GM19035 (cell line): ENCODE data around the gene SH3RF3.
"Not testable (repeated sequence)": the region's sequence is repeated elsewhere in the genome, so short reads cannot be mapped to it uniquely, and the experiment has no call there.

ENCODE experiments used
- ATAC-seq: cut with Tn5 transposase; IDR thresholded peaks from one replicate; pipeline ENCODE4 v1.9.1; 2021; ENCODE audit not compliant: unreplicated experiment

The SH3RF3 gene

GRCh38 chr2:109528811-109529501, 400.0 kb downstream of the SH3RF3 start:
- no peak for ATAC-seq

- no peak for ATAC-seq
Measured at GRCh38 chr2:109529532-109530449, 400.8 kb downstream of the SH3RF3 start.

GRCh38 chr2:109530712-109531111, 401.7 kb downstream of the SH3RF3 start:
- ATAC-seq, result no peak

GRCh38 chr2:109531221-109531620, 402.2 kb downstream of the SH3RF3 start:
- ATAC-seq, result no peak

GRCh38 chr2:109531896-109532727, 403.1 kb downstream of the SH3RF3 start:
- ATAC-seq, result no peak

GRCh38 chr2:109532728-109533076, 403.7 kb downstream of the SH3RF3 start:
- no peak for ATAC-seq

GRCh38 chr2:109533823-109534222, 404.8 kb downstream of the SH3RF3 start:
- no peak for ATAC-seq

GRCh38 chr2:109535217-109535946, 406.4 kb downstream of the SH3RF3 start:
- ATAC-seq, result no peak

- not testable (repeated sequence) for ATAC-seq
Measured at GRCh38 chr2:109536556-109536955, 407.6 kb downstream of the SH3RF3 start.

- no peak for ATAC-seq
Measured at GRCh38 chr2:109537565-109538222, 408.7 kb downstream of the SH3RF3 start.

- ATAC-seq, result no peak
Measured at GRCh38 chr2:109538546-109538945, 409.5 kb downstream of the SH3RF3 start.

- no peak for ATAC-seq
Measured at GRCh38 chr2:109542384-109542783, 413.4 kb downstream of the SH3RF3 start.

- ATAC-seq, result peak; percentile 78
Measured at GRCh38 chr2:109545828-109546713, 417.1 kb downstream of the SH3RF3 start.

- ATAC-seq, result no peak
Measured at GRCh38 chr2:109547280-109547679, 418.3 kb downstream of the SH3RF3 start.

GRCh38 chr2:109549016-109549590, 420.1 kb downstream of the SH3RF3 start:
- no peak for ATAC-seq
